Measurements from ENCODE around the gene RAP2A.

- no peak for TF ChIP-seq TAF1 (IDR thresholded peaks at IDR 0.05; ENCODE audit: borderline replicate concordance, low read depth, low read length)
- TF ChIP-seq MAX (IDR thresholded peaks at IDR 0.05; ENCODE audit: low read depth, low read length) = no peak
- no peak for TF ChIP-seq CTCF (IDR thresholded peaks at IDR 0.05 in 2 of 3, conservative IDR thresholded peaks at IDR 0.05 in 1 of 3; ENCODE audit: control insufficient read depth in 2 of 3, extremely low read depth in 1 of 3, insufficient read depth in 1 of 3, low read depth in 3 of 3, low read length in 3 of 3)
- no peak for TF ChIP-seq SUZ12 (IDR thresholded peaks at IDR 0.05; ENCODE audit: unreplicated experiment)
These were observed 32.5 kb upstream of the RAP2A start for GRCh38 chr13:97401421-97401820.
